Measurements from ENCODE around the gene NECTIN3. TPM values are rescaled to one million over a fixed set of nuclear protein-coding genes. Genes with fewer than 3 reads are reported as not detected.

The NECTIN3 gene
- total RNA-seq, 2 experiments from 2014 or later: 0.22 TPM; not detected in 1

GRCh38 chr3:111190518-111190917 is 118.9 kb downstream of the NECTIN3 start:
- Histone ChIP-seq H3K4me1 (ENCODE audit: insufficient read depth, low read length, poor library complexity, severe bottlenecking) (no peaks in the 10 kb centered on the region), H3K36me3 (ENCODE audit: insufficient read depth, low read length) (no peaks in the 10 kb centered on the region), H3K27ac (ENCODE audit: low read depth, low read length, poor library complexity, severe bottlenecking) (no peak overlapping the region), H4K20me1 (ENCODE audit: insufficient read depth, low read length) (no peaks in the 10 kb centered on the region), H3K4me3 (ENCODE audit: low read depth, low read length, poor library complexity, severe bottlenecking) (no peak overlapping the region), H3K9me3 (ENCODE audit: low read length) (no peaks in the 10 kb centered on the region), H2AFZ (ENCODE audit: low read length) (no peak overlapping the region), H3K79me2 (ENCODE audit: insufficient read depth, low read depth, low read length) (no peaks in the 10 kb centered on the region), H3K4me2 (ENCODE audit: low read length) (no peak overlapping the region), H3K9me2 (ENCODE audit: insufficient read depth, low read length) (no peaks in the 10 kb centered on the region)
- no TSS peak for BruUV-seq (replicated peaks)
- DNase-seq (ENCODE audit: low spot score): no peak
- TF ChIP-seq CTCF (conservative IDR thresholded peaks at IDR 0.05; ENCODE audit: low read length) (no peak), EZH2phosphoT487 (IDR thresholded peaks at IDR 0.05; ENCODE audit: borderline replicate concordance, low read depth, low read length) (no peak)
- intact Hi-C loops (cut with micrococcal nuclease; ENCODE audit: unreplicated experiment): no loop called here
- ChIA-PET CTCF (ENCODE audit: unreplicated experiment) (no interaction called here), POLR2A (no interaction called here)

- H3K9me3 ChIP-seq (ENCODE audit: low read length): no peaks in the 10 kb centered on the region
- no peaks in the 10 kb centered on the region for H4K20me1 ChIP-seq (ENCODE audit: insufficient read depth, low read length)
- DNase-seq (ENCODE audit: low spot score): no peak
- H3K79me2 ChIP-seq (ENCODE audit: insufficient read depth, low read depth, low read length): no peaks in the 10 kb centered on the region
- no peak overlapping the region for H3K4me2 ChIP-seq (ENCODE audit: low read length)
- ChIA-PET POLR2A (no interaction called here), CTCF (ENCODE audit: unreplicated experiment) (no interaction called here)
- no peak overlapping the region for H2AFZ ChIP-seq (ENCODE audit: low read length)
- H3K4me3 ChIP-seq (ENCODE audit: low read depth, low read length, poor library complexity, severe bottlenecking): no peak overlapping the region
- intact Hi-C loops (cut with micrococcal nuclease; ENCODE audit: unreplicated experiment): no loop called here
- no peak overlapping the region for H3K27ac ChIP-seq (ENCODE audit: low read depth, low read length, poor library complexity, severe bottlenecking)
- TF ChIP-seq EZH2phosphoT487 (IDR thresholded peaks at IDR 0.05; ENCODE audit: borderline replicate concordance, low read depth, low read length) (no peak), CTCF (conservative IDR thresholded peaks at IDR 0.05; ENCODE audit: low read length) (no peak)
- BruUV-seq (replicated peaks): no TSS peak
- no peaks in the 10 kb centered on the region for H3K4me1 ChIP-seq (ENCODE audit: insufficient read depth, low read length, poor library complexity, severe bottlenecking)
- no peaks in the 10 kb centered on the region for H3K36me3 ChIP-seq (ENCODE audit: insufficient read depth, low read length)
- no peaks in the 10 kb centered on the region for H3K9me2 ChIP-seq (ENCODE audit: insufficient read depth, low read length)
Observed at GRCh38 chr3:111193472-111193871, 121.9 kb downstream of the NECTIN3 start.

- no peak overlapping the region for H3K4me3 ChIP-seq (ENCODE audit: low read depth, low read length, poor library complexity, severe bottlenecking)
- ChIA-PET POLR2A (no interaction called here), CTCF (ENCODE audit: unreplicated experiment) (no interaction called here)
- no peak overlapping the region for H3K4me2 ChIP-seq (ENCODE audit: low read length)
- TF ChIP-seq EZH2phosphoT487 (IDR thresholded peaks at IDR 0.05; ENCODE audit: borderline replicate concordance, low read depth, low read length): no peak
- no peak for TF ChIP-seq CTCF (conservative IDR thresholded peaks at IDR 0.05; ENCODE audit: low read length)
- H3K27ac ChIP-seq (ENCODE audit: low read depth, low read length, poor library complexity, severe bottlenecking): no peak overlapping the region
- intact Hi-C loops (cut with micrococcal nuclease; ENCODE audit: unreplicated experiment): no loop called here
- DNase-seq (ENCODE audit: low spot score): no peak
- no TSS peak for BruUV-seq (replicated peaks)
- no peaks in the 10 kb centered on the region for H3K36me3 ChIP-seq (ENCODE audit: insufficient read depth, low read length)
- no peaks in the 10 kb centered on the region for H3K79me2 ChIP-seq (ENCODE audit: insufficient read depth, low read depth, low read length)
- H2AFZ ChIP-seq (ENCODE audit: low read length): no peak overlapping the region
- H3K4me1 ChIP-seq (ENCODE audit: insufficient read depth, low read length, poor library complexity, severe bottlenecking): no peaks in the 10 kb centered on the region
- H3K9me3 ChIP-seq (ENCODE audit: low read length): no peaks in the 10 kb centered on the region
- no peaks in the 10 kb centered on the region for H3K9me2 ChIP-seq (ENCODE audit: insufficient read depth, low read length)
- no peaks in the 10 kb centered on the region for H4K20me1 ChIP-seq (ENCODE audit: insufficient read depth, low read length)
Observed at GRCh38 chr3:111194048-111194447, 122.4 kb downstream of the NECTIN3 start.
